ENCODE measurements around the gene GPC1.

The GPC1 gene

DNA sequence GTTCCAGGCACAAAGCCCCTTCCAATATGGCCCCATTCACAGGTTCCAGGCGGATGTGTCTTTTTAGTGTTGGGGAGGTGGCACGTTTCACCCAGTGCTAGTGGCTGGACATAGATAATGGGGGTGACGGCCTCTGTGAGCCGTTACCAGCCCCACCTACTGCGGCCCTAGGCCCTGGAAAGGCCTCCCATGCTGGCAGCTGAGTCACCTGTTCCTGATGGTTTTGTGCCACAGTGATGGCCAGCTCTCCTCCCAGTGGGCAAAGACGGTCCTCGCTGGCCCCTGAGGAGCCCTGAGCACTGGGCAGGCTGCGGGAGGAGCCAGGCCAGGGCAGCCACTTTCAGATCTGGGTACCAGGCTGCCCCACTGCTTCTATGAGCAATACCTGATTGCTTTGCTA, 40.0 kb upstream of the GPC1 start:
- TF ChIP-seq, protein P1, sequence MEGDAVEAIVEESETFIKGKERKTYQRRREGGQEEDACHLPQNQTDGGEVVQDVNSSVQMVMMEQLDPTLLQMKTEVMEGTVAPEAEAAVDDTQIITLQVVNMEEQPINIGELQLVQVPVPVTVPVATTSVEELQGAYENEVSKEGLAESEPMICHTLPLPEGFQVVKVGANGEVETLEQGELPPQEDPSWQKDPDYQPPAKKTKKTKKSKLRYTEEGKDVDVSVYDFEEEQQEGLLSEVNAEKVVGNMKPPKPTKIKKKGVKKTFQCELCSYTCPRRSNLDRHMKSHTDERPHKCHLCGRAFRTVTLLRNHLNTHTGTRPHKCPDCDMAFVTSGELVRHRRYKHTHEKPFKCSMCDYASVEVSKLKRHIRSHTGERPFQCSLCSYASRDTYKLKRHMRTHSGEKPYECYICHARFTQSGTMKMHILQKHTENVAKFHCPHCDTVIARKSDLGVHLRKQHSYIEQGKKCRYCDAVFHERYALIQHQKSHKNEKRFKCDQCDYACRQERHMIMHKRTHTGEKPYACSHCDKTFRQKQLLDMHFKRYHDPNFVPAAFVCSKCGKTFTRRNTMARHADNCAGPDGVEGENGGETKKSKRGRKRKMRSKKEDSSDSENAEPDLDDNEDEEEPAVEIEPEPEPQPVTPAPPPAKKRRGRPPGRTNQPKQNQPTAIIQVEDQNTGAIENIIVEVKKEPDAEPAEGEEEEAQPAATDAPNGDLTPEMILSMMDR (conservative IDR thresholded peaks at IDR 0.05): no peak
- no peak for TF ChIP-seq ZFX (IDR thresholded peaks at IDR 0.05)
- H3K27ac ChIP-seq: no peak overlapping the region

DNA sequence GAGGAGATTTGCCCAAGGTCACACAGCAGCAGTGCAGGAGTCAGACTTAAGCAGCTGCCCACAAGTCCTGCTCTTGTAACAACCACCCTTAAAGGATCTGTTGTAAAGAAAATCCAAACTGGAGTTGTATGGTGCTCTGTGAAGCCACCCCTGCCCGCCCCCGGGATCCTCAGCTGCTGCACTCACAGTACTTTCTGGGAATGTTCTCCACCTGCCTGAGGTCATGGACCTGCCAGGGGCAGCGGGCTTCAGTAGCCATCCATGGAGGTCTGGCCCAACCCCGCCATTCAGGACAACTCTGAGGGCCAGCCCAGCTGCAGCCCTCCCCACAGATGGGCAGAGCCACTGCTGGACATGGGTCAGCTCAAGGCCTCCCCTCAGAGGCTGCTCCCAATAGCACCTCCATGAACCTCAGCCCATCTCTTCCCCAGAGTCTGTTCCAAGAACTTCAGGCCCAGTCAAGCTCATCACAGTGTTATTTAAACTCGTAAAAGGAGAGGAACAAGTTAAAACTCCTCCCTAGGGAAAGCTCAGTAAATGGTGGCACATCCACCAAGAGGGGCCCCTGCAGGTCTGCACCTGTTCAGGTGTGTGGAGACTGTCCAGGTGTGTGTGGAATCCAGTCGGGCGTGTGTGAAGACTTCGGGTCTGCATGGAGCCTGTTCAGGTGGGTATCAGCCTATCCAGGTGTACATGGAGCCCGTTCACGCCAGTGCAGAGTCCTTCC, 39.4 kb upstream of the GPC1 start:
- TF ChIP-seq ZFX (IDR thresholded peaks at IDR 0.05): no peak
- no peak overlapping the region for H3K27ac ChIP-seq

DNA sequence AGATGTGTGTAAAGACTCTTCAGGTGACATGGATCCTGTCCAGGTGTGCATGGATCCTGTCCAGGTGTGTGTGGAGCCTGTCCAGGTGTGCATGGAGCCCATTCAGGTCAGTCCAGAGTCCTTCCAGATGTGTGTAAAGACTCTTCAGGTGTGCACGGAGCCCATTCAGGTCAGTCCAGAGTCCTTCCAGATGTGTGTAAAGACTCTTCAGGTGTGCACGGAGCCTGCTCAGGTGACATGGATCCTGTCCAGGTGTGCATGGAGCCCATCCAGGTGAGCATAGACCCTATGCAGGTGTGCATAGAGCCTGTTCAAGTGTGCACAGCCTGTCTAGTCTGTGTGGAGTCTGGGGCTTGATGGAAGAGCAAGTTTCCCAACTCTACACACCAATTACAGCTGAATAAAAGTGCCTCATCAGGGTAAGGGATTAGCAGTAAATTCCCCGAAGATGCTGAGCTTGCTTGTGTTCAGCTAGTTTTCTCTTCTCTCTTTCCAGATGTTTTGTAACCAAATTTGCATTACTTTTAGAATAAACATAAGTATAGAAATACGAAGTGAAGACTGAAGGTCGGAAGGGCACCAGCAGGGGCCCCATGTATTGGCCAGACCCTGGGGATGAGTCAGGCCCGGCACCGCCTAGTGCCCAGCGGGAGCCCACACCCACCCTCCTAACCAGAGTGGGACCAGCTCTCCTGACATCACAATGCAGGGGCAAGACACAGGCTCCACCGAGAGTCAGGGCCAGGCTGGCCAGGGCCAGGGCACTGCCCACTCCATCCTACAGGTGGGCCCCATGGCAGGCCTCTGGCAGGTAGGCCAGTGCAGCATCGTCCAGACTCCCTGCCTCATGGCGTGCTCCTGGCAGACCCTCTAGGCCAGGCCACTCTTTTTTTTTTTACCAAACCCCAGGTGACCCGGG, 38.6 kb upstream of the GPC1 start:
- no peak overlapping the region for H3K27ac ChIP-seq
- no peak for TF ChIP-seq ZFX (IDR thresholded peaks at IDR 0.05)
- TF ChIP-seq, protein P1 (conservative IDR thresholded peaks at IDR 0.05): no peak

DNA sequence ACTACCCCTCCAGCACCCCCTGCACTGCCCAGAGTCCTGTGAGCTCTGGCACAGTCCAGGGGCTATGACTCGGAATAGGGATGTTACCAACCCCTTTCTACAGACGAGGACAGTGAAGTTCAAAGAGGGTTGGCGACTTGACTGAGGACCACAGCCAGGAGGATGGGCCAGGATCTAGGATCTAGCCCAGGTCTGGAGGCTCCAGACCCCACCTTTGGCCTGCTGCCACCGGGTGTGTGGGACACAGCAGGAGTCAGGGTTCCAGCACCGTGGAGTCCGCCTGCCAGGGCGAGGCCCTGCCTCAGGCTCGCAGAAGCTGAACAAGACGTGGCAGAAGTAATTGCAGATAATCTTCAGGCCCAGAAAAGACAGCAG, 37.9 kb upstream of the GPC1 start:
- no peak for TF ChIP-seq ZFX (IDR thresholded peaks at IDR 0.05)
- TF ChIP-seq, protein P1 (conservative IDR thresholded peaks at IDR 0.05): no peak
- no peak overlapping the region for H3K27ac ChIP-seq

DNA sequence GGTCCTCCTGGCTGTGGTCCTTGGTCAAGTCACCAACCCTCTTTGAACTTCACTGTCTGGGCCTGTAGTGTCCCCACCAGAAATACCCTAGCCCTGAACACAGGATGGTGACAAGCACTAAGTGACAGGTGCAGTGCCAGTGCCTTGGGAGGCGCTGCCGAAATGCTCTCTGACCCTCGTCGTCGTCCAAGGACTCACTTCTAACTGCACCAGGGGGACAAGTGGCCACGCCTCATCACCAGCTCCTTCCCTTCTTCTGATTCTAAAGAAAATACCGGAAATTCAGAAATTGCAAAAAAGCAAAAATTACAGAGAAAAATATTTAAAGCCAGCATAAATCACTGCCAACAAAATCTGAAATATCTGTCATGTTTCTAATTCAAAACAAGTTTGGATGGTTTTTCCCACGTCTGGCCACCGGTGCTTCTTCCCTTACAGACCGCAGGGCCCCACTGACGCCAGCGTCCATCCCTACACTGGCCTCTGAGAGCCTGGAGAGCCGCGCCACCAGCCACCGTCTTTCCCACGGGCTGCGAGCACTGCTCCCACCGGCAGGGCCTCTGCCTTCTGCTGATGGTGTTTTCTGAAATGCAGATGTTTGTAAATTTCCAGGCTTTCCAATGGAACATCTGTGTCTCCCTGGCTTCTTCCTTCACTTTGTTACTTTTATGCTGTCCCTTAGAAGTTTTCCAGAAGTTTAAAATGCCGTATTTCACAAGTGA, 37.4 kb upstream of the GPC1 start:
- H3K27ac ChIP-seq: no peak overlapping the region
- TF ChIP-seq, protein P1 (conservative IDR thresholded peaks at IDR 0.05): no peak
- TF ChIP-seq ZFX (IDR thresholded peaks at IDR 0.05): no peak

DNA sequence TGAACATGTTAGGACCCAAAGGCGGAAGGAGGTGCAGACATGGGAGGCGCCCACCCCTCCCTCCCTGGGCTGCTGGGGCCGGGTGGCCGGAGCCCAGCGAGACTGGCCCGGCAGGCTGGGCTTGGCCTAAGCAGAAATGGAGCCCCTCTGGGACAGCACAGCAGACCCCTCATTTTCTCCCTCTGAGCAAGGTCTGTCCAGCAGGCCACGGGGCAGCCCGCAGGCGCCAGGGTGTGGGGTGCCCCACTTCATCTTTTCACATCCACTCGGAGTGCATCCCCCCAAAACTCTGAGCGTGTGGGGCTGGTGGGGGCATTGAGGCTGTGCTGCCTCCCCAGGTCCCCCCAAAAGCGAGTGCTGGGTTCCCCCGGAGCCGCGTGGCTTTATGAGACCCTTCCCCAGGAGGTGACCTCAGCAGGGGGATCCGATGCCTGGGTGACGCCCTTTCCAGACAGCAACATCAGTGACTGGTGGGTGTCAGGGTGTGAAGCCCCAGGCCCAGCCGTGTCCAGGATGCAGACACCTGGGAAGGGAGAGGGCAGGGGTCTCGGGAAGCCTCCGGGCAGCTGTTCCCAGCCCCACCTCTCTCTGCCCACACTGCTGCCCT, 36.7 kb upstream of the GPC1 start:
- H3K27ac ChIP-seq: no peak overlapping the region

More for the DNA sequence above, 36.7 kb upstream of the GPC1 start:
- TF ChIP-seq, protein P1 (conservative IDR thresholded peaks at IDR 0.05): no peak
- TF ChIP-seq ZFX (IDR thresholded peaks at IDR 0.05): no peak

All from C4-2B (cell line).